Measurements from ENCODE around the gene CEP89.
"Not testable (repeated sequence)": the region's sequence is repeated elsewhere in the genome, so short reads cannot be mapped to it uniquely, and the experiment has no call there.

The CEP89 gene

DNA sequence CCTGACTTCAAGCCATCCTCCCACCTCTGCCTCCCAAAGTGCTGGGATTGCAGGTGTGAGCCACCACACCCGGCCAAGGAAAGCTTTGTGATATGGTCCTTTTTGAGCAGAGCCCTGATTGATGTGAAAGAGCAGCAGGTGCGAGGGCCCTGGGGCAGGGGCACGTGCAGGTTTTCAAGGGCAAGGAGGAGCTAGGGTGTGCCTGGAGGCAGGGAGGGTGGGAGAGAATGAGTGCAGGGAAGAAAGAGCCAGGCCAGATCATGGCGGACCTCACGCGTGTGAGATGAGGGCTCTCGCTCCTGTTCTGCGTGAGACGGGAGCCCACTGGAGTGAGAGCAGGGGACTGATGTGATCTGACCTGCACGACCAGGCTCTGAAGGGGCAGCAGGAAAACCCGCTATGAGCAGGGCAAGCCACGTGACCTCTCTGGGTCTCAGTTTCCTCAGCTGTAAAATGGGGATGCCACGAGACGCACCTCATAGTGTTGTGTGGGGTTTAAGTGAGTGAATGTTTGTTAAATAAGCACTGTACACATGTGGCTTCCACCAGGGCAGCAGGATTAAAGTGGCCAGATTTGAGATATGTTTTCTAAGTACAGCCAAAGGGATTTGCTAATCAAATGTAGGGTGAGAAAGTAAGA lies 26.1 kb upstream of the CEP89 start:
- DNase-seq (no peak), ATAC-seq (ENCODE audit: insufficient read depth, low read depth) (no peak)
- no peak overlapping the region for H3K4me2 ChIP-seq (ENCODE audit: insufficient read depth, low read length)
- H3K27me3 ChIP-seq (ENCODE audit: insufficient read depth, low read length, poor library complexity) = no peaks in the 10 kb centered on the region
- no peaks in the 10 kb centered on the region for H4K20me1 ChIP-seq (ENCODE audit: insufficient read depth, low read length)
- H3K79me2 ChIP-seq (ENCODE audit: insufficient read depth, low read length) = no peaks in the 10 kb centered on the region
- no peaks in the 10 kb centered on the region for H3K36me3 ChIP-seq (ENCODE audit: insufficient read depth, low read length)
- no peak overlapping the region for H3K9ac ChIP-seq (ENCODE audit: low read depth, low read length)
- H3K27ac ChIP-seq (ENCODE audit: low read length) = no peak overlapping the region
- no peak overlapping the region for H2AFZ ChIP-seq (ENCODE audit: low read depth, low read length)
- no peak overlapping the region for H3K4me3 ChIP-seq (ENCODE audit: low read depth in 1 of 2, low read length in 2 of 2)
- TF ChIP-seq, protein P1, sequence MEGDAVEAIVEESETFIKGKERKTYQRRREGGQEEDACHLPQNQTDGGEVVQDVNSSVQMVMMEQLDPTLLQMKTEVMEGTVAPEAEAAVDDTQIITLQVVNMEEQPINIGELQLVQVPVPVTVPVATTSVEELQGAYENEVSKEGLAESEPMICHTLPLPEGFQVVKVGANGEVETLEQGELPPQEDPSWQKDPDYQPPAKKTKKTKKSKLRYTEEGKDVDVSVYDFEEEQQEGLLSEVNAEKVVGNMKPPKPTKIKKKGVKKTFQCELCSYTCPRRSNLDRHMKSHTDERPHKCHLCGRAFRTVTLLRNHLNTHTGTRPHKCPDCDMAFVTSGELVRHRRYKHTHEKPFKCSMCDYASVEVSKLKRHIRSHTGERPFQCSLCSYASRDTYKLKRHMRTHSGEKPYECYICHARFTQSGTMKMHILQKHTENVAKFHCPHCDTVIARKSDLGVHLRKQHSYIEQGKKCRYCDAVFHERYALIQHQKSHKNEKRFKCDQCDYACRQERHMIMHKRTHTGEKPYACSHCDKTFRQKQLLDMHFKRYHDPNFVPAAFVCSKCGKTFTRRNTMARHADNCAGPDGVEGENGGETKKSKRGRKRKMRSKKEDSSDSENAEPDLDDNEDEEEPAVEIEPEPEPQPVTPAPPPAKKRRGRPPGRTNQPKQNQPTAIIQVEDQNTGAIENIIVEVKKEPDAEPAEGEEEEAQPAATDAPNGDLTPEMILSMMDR (IDR thresholded peaks at IDR 0.05; ENCODE audit: borderline replicate concordance, extremely low read depth, low read length, poor library complexity, severe bottlenecking) = no peak
- no peak for TF ChIP-seq EZH2 (IDR thresholded peaks at IDR 0.05; ENCODE audit: borderline replicate concordance, low read depth, low read length, severe bottlenecking)
- no peaks in the 10 kb centered on the region for H3K9me3 ChIP-seq (ENCODE audit: insufficient read depth, low read length, severe bottlenecking)
- no peaks in the 10 kb centered on the region for H3K4me1 ChIP-seq (ENCODE audit: insufficient read depth, low read length)

GRCh38 chr19:32997061-32997464 lies 25.3 kb upstream of the CEP89 start:
- H3K79me2 ChIP-seq (ENCODE audit: insufficient read depth, low read length); ATAC-seq (ENCODE audit: insufficient read depth, low read depth); H2AFZ ChIP-seq (ENCODE audit: low read depth, low read length); H4K20me1 ChIP-seq (ENCODE audit: insufficient read depth, low read length); H3K4me1 ChIP-seq (ENCODE audit: insufficient read depth, low read length); H3K27me3 ChIP-seq (ENCODE audit: insufficient read depth, low read length, poor library complexity); H3K36me3 ChIP-seq (ENCODE audit: insufficient read depth, low read length); H3K27ac ChIP-seq (ENCODE audit: low read length); H3K9ac ChIP-seq (ENCODE audit: low read depth, low read length); H3K4me3 ChIP-seq (ENCODE audit: low read depth in 1 of 2, low read length in 2 of 2); DNase-seq; H3K9me3 ChIP-seq (ENCODE audit: insufficient read depth, low read length, severe bottlenecking); H3K4me2 ChIP-seq (ENCODE audit: insufficient read depth, low read length): not testable (repeated sequence)

DNA sequence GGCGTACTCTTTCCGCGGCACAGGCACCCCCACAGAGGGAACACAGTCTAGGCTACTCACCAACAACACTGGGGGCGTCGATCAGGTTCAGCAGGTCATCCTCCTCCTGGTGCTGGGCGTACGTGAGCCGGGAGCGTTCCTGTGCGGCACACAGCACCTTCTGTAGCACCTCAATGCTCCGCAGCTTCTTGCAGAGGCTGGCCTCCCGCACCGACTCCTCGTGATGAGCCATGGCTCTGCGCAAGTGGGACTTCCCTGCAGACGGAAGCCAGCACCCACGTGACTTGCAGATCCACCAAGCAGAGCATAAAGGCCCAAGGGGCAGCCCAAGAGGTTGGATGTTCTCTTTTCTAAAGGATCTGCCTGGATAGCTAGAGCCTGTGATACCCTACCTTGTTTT lies 24.2 kb upstream of the CEP89 start:
- H2AFZ ChIP-seq (ENCODE audit: low read depth, low read length); H3K9me3 ChIP-seq (ENCODE audit: insufficient read depth, low read length, severe bottlenecking); ATAC-seq (ENCODE audit: insufficient read depth, low read depth); H3K27ac ChIP-seq (ENCODE audit: low read length); H3K9ac ChIP-seq (ENCODE audit: low read depth, low read length); H4K20me1 ChIP-seq (ENCODE audit: insufficient read depth, low read length); H3K4me3 ChIP-seq (ENCODE audit: low read depth in 1 of 2, low read length in 2 of 2); H3K36me3 ChIP-seq (ENCODE audit: insufficient read depth, low read length); H3K4me2 ChIP-seq (ENCODE audit: insufficient read depth, low read length); DNase-seq; H3K79me2 ChIP-seq (ENCODE audit: insufficient read depth, low read length); H3K4me1 ChIP-seq (ENCODE audit: insufficient read depth, low read length); H3K27me3 ChIP-seq (ENCODE audit: insufficient read depth, low read length, poor library complexity): not testable (repeated sequence)

DNA sequence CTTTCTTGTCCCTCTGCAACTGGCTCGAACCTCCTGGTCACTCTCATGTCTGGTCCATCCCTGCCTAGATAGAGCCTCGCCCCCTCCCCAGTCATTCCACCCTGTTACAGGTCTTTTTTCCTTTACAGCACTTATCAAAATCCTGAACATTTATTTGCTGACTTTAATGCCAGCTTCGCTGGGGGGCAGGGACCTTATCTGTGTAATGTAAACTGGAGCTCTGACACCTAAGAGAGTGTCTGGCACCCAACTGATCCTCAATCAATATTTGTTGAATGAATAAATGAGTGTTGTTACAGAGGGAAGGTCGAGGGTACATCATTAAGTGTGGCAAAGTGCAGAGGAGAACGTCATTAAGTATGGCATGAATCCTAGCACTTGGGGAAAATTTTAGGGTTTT lies 17.0 kb upstream of the CEP89 start:
- no peak for ATAC-seq (ENCODE audit: insufficient read depth, low read depth)
- no peak overlapping the region for H3K4me3 ChIP-seq (ENCODE audit: low read depth in 1 of 2, low read length in 2 of 2)
- H3K9me3 ChIP-seq (ENCODE audit: insufficient read depth, low read length, severe bottlenecking) = no peaks in the 10 kb centered on the region
- no peak overlapping the region for H3K9ac ChIP-seq (ENCODE audit: low read depth, low read length)
- H4K20me1 ChIP-seq (ENCODE audit: insufficient read depth, low read length) = no peaks in the 10 kb centered on the region
- H3K4me1 ChIP-seq (ENCODE audit: insufficient read depth, low read length) = no peaks in the 10 kb centered on the region
- no peaks in the 10 kb centered on the region for H3K27me3 ChIP-seq (ENCODE audit: insufficient read depth, low read length, poor library complexity)
- no peak overlapping the region for H3K27ac ChIP-seq (ENCODE audit: low read length)
- DNase-seq = no peak
- H2AFZ ChIP-seq (ENCODE audit: low read depth, low read length) = no peak overlapping the region
- no peak overlapping the region for H3K4me2 ChIP-seq (ENCODE audit: insufficient read depth, low read length)
- no peaks in the 10 kb centered on the region for H3K79me2 ChIP-seq (ENCODE audit: insufficient read depth, low read length)
- TF ChIP-seq EZH2 (IDR thresholded peaks at IDR 0.05; ENCODE audit: borderline replicate concordance, low read depth, low read length, severe bottlenecking) = no peak
- no peaks in the 10 kb centered on the region for H3K36me3 ChIP-seq (ENCODE audit: insufficient read depth, low read length)

GRCh38 chr19:32988254-32988653 lies 16.5 kb upstream of the CEP89 start:
- not testable (repeated sequence) for H4K20me1 ChIP-seq (ENCODE audit: insufficient read depth, low read length); H3K79me2 ChIP-seq (ENCODE audit: insufficient read depth, low read length); DNase-seq; H3K9me3 ChIP-seq (ENCODE audit: insufficient read depth, low read length, severe bottlenecking); H3K4me2 ChIP-seq (ENCODE audit: insufficient read depth, low read length); H3K36me3 ChIP-seq (ENCODE audit: insufficient read depth, low read length); H3K9ac ChIP-seq (ENCODE audit: low read depth, low read length); H2AFZ ChIP-seq (ENCODE audit: low read depth, low read length); ATAC-seq (ENCODE audit: insufficient read depth, low read depth); H3K4me1 ChIP-seq (ENCODE audit: insufficient read depth, low read length); H3K27ac ChIP-seq (ENCODE audit: low read length); H3K27me3 ChIP-seq (ENCODE audit: insufficient read depth, low read length, poor library complexity); H3K4me3 ChIP-seq (ENCODE audit: low read depth in 1 of 2, low read length in 2 of 2)

- H3K9me3 ChIP-seq (ENCODE audit: insufficient read depth, low read length, severe bottlenecking); H3K4me3 ChIP-seq (ENCODE audit: low read depth in 1 of 2, low read length in 2 of 2); H3K4me2 ChIP-seq (ENCODE audit: insufficient read depth, low read length); H2AFZ ChIP-seq (ENCODE audit: low read depth, low read length); H3K36me3 ChIP-seq (ENCODE audit: insufficient read depth, low read length); H3K4me1 ChIP-seq (ENCODE audit: insufficient read depth, low read length); H3K27ac ChIP-seq (ENCODE audit: low read length); DNase-seq; H3K9ac ChIP-seq (ENCODE audit: low read depth, low read length); ATAC-seq (ENCODE audit: insufficient read depth, low read depth); H3K27me3 ChIP-seq (ENCODE audit: insufficient read depth, low read length, poor library complexity); H3K79me2 ChIP-seq (ENCODE audit: insufficient read depth, low read length); H4K20me1 ChIP-seq (ENCODE audit: insufficient read depth, low read length): not testable (repeated sequence)
Observed at GRCh38 chr19:32982488-32982887, 10.7 kb upstream of the CEP89 start.

GRCh38 chr19:32979807-32980206 lies 8.0 kb upstream of the CEP89 start:
- H3K4me2 ChIP-seq (ENCODE audit: insufficient read depth, low read length); H3K27me3 ChIP-seq (ENCODE audit: insufficient read depth, low read length, poor library complexity); ATAC-seq (ENCODE audit: insufficient read depth, low read depth); H3K4me1 ChIP-seq (ENCODE audit: insufficient read depth, low read length); H4K20me1 ChIP-seq (ENCODE audit: insufficient read depth, low read length); H3K9ac ChIP-seq (ENCODE audit: low read depth, low read length); H3K27ac ChIP-seq (ENCODE audit: low read length); H3K9me3 ChIP-seq (ENCODE audit: insufficient read depth, low read length, severe bottlenecking); H3K4me3 ChIP-seq (ENCODE audit: low read depth in 1 of 2, low read length in 2 of 2); DNase-seq; H3K79me2 ChIP-seq (ENCODE audit: insufficient read depth, low read length); H2AFZ ChIP-seq (ENCODE audit: low read depth, low read length): not testable (repeated sequence)
- H3K36me3 ChIP-seq (ENCODE audit: insufficient read depth, low read length) = peaks cover 20% of the 10 kb centered on the region

All from DND-41 (cell line).